WERI-Rb-1 (cell line): ENCODE measurements around the gene MYO1H.
A peak's percentile ranks its signal among the peaks of the same experiment; 100 is the strongest.

ENCODE experiments used
- DNase-seq: peaks from one replicate; pipeline ENCODE4 v3.0.0-alpha.2; 2020
- H3K27ac ChIP-seq: fragments of 250-450 bp; sonication (Bioruptor Pico); 2 replicates; pipeline ENCODE4 v1.5.1; 2020; ENCODE audit warnings: mild to moderate bottlenecking, moderate library complexity
- H3K27me3 ChIP-seq: fragments of 250-450 bp; sonication (Bioruptor Pico); 2 replicates; pipeline ENCODE4 v1.5.1; 2021; ENCODE audit warnings: mild to moderate bottlenecking, low read depth, moderate library complexity; ENCODE audit not compliant: insufficient read depth, severe bottlenecking
- H3K36me3 ChIP-seq: fragments of 250-450 bp; sonication (Bioruptor Pico); 2 replicates; pipeline ENCODE4 v1.5.1; 2020; ENCODE audit warnings: mild to moderate bottlenecking, moderate library complexity
- H3K4me3 ChIP-seq: 2 replicates; pipeline ENCODE4 v1.5.1; 2011; ENCODE audit warnings: low read depth, mild to moderate bottlenecking, control low read depth, low read length
- H3K9me3 ChIP-seq: fragments of 250-450 bp; sonication (Bioruptor Pico); 2 replicates; pipeline ENCODE4 v1.5.1; 2021; ENCODE audit warnings: mild to moderate bottlenecking, moderate library complexity; ENCODE audit not compliant: severe bottlenecking
- CTCF ChIP-seq: IDR thresholded peaks from 2 replicates; pipeline ENCODE4 v1.5.1; 2011; ENCODE audit warnings: low read depth, mild to moderate bottlenecking, control low read depth, inconsistent platforms, low read length

MYO1H gene

GRCh38 chr12:109430244-109430643 lies 82.5 kb downstream of the MYO1H start:
- DNase-seq: no peak
- no peak for TF ChIP-seq CTCF
- Histone ChIP-seq H3K4me3 (no peak overlapping the region), H3K36me3 (no peaks in the 10 kb centered on the region), H3K9me3 (no peaks in the 10 kb centered on the region), H3K27ac (no peak overlapping the region), H3K27me3 (no peaks in the 10 kb centered on the region)

GRCh38 chr12:109432431-109432830 lies 84.7 kb downstream of the MYO1H start:
- Histone ChIP-seq H3K27me3 (no peaks in the 10 kb centered on the region), H3K9me3 (no peaks in the 10 kb centered on the region), H3K36me3 (no peaks in the 10 kb centered on the region), H3K27ac (peak overlapping the region; percentile 59), H3K4me3 (no peak overlapping the region)
- no peak for DNase-seq
- no peak for TF ChIP-seq CTCF

GRCh38 chr12:109432842-109433304 lies 85.2 kb downstream of the MYO1H start:
- H3K9me3 ChIP-seq: no peaks in the 10 kb centered on the region
- peak overlapping the region; percentile 59 for H3K27ac ChIP-seq
- H3K36me3 ChIP-seq: no peaks in the 10 kb centered on the region
- no peaks in the 10 kb centered on the region for H3K27me3 ChIP-seq
- TF ChIP-seq CTCF: peak; percentile 95
- no peak overlapping the region for H3K4me3 ChIP-seq
- peak; percentile 97 for DNase-seq

GRCh38 chr12:109433618-109434017 lies 85.9 kb downstream of the MYO1H start:
- no peaks in the 10 kb centered on the region for H3K36me3 ChIP-seq
- H3K4me3 ChIP-seq: no peak overlapping the region
- no peaks in the 10 kb centered on the region for H3K27me3 ChIP-seq
- peak; percentile 75 for TF ChIP-seq CTCF
- peak overlapping the region; percentile 59 for H3K27ac ChIP-seq
- H3K9me3 ChIP-seq: no peaks in the 10 kb centered on the region
- DNase-seq: peak; percentile 33

- H3K9me3 ChIP-seq: no peaks in the 10 kb centered on the region
- no peak for TF ChIP-seq CTCF
- H3K4me3 ChIP-seq: no peak overlapping the region
- H3K36me3 ChIP-seq: no peaks in the 10 kb centered on the region
- no peak overlapping the region; the same call in 1 of the 2 replicates for H3K27ac ChIP-seq
- no peak for DNase-seq
- H3K27me3 ChIP-seq: no peaks in the 10 kb centered on the region
Measured at GRCh38 chr12:109434582-109434981, 86.9 kb downstream of the MYO1H start.
